Retinal pigment epithelial cell (primary cell): ENCODE measurements around the gene SLC47A1.

Experiments used
- DNase-seq: peaks from one replicate; pipeline ENCODE4 v3.0.0-alpha.2; 2010; ENCODE audit warnings: low read depth
- H3K4me3 ChIP-seq: 2 replicates; pipeline ENCODE4 v1.5.1; 2011; ENCODE audit warnings: mild to moderate bottlenecking, low read length, control low read depth, moderate library complexity
- CTCF ChIP-seq: conservative IDR thresholded peaks from 2 replicates; pipeline ENCODE4 v1.5.1; 2011; ENCODE audit warnings: low read depth, low read length, control low read depth, inconsistent platforms

SLC47A1 gene

GRCh38 chr17:19614900-19615299, 81.2 kb downstream of the SLC47A1 start:
- H3K4me3 ChIP-seq: no peak overlapping the region
- no peak for TF ChIP-seq CTCF
- DNase-seq: no peak

DNA sequence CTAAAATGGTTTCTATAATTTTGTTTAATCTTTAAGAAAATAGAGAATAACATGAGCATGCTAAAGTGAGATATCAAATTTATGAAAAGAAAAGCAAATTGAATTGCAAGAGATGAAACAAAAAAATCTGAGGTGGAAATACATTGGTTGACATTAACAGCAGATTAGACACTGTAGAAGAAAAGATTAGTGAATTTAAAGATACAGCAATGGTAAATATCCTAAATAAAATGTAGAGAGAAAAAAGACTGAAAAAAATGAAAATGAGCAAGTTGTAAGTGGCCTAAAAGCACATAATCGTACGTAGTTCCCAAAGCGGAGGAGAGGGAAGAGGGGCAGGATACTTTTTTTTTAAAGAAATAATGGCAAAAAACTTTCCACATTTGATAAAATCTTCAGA, 84.4 kb downstream of the SLC47A1 start:
- TF ChIP-seq CTCF: no peak
- no peak for DNase-seq
- no peak overlapping the region for H3K4me3 ChIP-seq

DNA sequence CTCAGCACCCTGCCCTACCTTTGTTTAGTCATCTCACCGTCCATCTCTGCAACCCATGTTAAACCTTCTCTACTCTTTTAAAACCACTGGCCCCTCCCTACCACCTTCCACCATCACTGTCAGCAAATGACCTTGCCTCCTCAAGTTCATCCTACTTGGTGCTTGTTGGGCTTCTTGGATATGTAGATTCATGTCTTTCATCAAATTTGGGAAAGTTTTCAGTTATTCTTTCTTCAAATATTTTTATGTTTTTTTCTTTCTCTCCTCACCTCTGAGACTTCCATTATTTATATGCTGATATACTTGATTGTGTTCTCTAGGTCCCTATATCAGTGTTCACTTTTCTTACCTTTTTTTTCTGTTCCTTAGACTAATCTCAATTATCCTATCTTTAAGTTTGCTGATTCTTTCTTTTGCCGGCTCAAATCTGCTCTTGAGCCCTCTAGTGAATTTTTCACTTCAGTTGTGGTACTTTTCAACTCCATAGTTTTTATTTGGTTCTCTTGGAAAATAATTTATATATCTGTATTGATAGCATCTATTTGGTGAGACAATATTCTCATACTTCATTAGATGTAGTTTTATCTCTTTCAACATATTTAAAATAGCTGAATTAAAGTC, 86.2 kb downstream of the SLC47A1 start:
- DNase-seq: no peak
- H3K4me3 ChIP-seq: no peak overlapping the region
- TF ChIP-seq CTCF: no peak

GRCh38 chr17:19621697-19622096, 88.0 kb downstream of the SLC47A1 start:
- TF ChIP-seq CTCF: no peak
- no peak for DNase-seq
- H3K4me3 ChIP-seq: no peak overlapping the region

DNA sequence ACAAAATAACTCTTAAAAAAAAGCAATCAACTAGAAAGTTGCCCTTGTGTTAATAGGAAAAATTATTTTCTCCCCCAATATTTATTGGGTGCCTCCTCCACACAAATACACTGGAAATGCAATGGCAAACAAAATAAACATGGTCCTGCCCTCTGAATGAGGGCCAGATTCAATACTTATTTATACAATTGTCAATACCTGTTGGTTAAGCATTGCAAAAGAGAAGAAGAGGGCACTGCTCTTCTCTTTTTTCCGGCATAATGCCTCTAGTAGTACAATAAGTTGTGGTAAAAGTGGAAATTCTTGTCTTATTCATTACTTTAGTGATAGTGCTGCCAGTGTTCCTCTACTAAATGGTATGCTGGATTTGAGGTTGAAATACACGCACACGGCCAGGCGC, 92.4 kb downstream of the SLC47A1 start:
- TF ChIP-seq CTCF: no peak
- DNase-seq: no peak
- no peak overlapping the region for H3K4me3 ChIP-seq
